B cell (primary cell): ENCODE data around the gene SCRT2. TPM values are rescaled to one million over a fixed set of nuclear protein-coding genes. Genes with fewer than 3 reads are reported as not detected.

Experiments used
- ATAC-seq: fragments of 200-7000 bp; cut with Tn5 transposase; one replicate; pipeline ENCODE4 v1.10.0; 2021; ENCODE audit warnings: low read depth, mild to moderate bottlenecking, moderate number of reproducible peaks, moderate library complexity
- CTCF ChIA-PET: fragments of 350-600 bp; sonication (Branson Sonifier 250); formaldehyde crosslinking; loops from one replicate; lab custom pipeline; 2021; ENCODE audit warnings: antibody characterized with exemption, inconsistent platforms; lab: Charles Lee
- POLR2A ChIA-PET: fragments of 350-600 bp; sonication (Branson Sonifier 250); formaldehyde crosslinking; loops from one replicate; lab custom pipeline; 2021; ENCODE audit warnings: antibody characterized with exemption; lab: Charles Lee
- DNase-seq: peaks from one replicate; pipeline ENCODE4 v3.0.0; 2013
- H2AFZ ChIP-seq: 2 replicates; pipeline ENCODE4 v1.6.1; 2012; ENCODE audit warnings: mild to moderate bottlenecking, low read depth, low read length; ENCODE audit not compliant: insufficient read depth, poor library complexity, severe bottlenecking
- H3K27ac ChIP-seq, 2 donors: 1 replicate in 1 of 2; 2 replicates in 1 of 2; pipeline ENCODE4 v1.5.1; 2012 to 2013; ENCODE audit warnings: low read length in 2 of 2, mild to moderate bottlenecking in 2 of 2, moderate library complexity in 1 of 2
- H3K27me3 ChIP-seq, 4 experiments: fragments of 200-600 bp in 1 of 4; sonication (generic) in 1 of 4; replicated peaks in 1 of 4; 1 replicate in 2 of 4; 2 replicates in 2 of 4; pipeline versions ENCODE4 v1.6.1 to v1.7.0; 2013 to 2016; ENCODE audit warnings: low read length in 3 of 4, mild to moderate bottlenecking in 2 of 4, mixed read lengths in 1 of 4, moderate library complexity in 1 of 4; ENCODE audit not compliant: insufficient read depth in 4 of 4, control insufficient read depth in 3 of 4; ENCODE audit errors: control extremely low read depth in 1 of 4
- H3K36me3 ChIP-seq, 2 experiments: replicated peaks in 1 of 2; 1 replicate in 1 of 2; 2 replicates in 1 of 2; pipeline versions ENCODE4 v1.6.1 to v1.7.1; 2013; ENCODE audit warnings: low read length in 1 of 2; ENCODE audit not compliant: insufficient read depth in 2 of 2, control insufficient read depth in 1 of 2; ENCODE audit errors: control extremely low read depth in 1 of 2, extremely low read depth in 1 of 2
- H3K4me1 ChIP-seq, 2 donors: fragments of 200-600 bp in 1 of 2; sonication (generic) in 1 of 2; 1 replicate in 1 of 2; 2 replicates in 1 of 2; pipeline versions ENCODE4 v1.5.1 to v1.6.1; 2013 to 2017; ENCODE audit warnings: low read length in 2 of 2; ENCODE audit not compliant: control insufficient read depth in 2 of 2, insufficient read depth in 2 of 2
- H3K4me2 ChIP-seq: replicated peaks from 2 replicates; pipeline ENCODE3; 2012; ENCODE audit warnings: mild to moderate bottlenecking, low read depth, low read length; ENCODE audit not compliant: poor library complexity, severe bottlenecking
- H3K4me3 ChIP-seq, 5 experiments: fragments of 200-600 bp in 1 of 5; sonication (generic) in 1 of 5; 1 replicate in 3 of 5; 2 replicates in 2 of 5; pipeline versions ENCODE4 v1.5.1 to v1.7.0; 2011 to 2016; ENCODE audit warnings: low read length in 4 of 5, mild to moderate bottlenecking in 4 of 5, low read depth in 2 of 5, control low read depth in 1 of 5, moderate library complexity in 1 of 5; ENCODE audit not compliant: insufficient read depth in 1 of 5; ENCODE audit errors: control extremely low read depth in 1 of 5, extremely low read depth in 1 of 5
- H3K79me2 ChIP-seq: fragments of 200-600 bp; sonication (generic); one replicate; pipeline ENCODE4 v1.6.0; 2016; ENCODE audit warnings: low read length; ENCODE audit not compliant: control insufficient read depth, insufficient read depth
- H3K9ac ChIP-seq: fragments of 200-600 bp; sonication (generic); 2 replicates; pipeline ENCODE4 v1.6.1; 2017; ENCODE audit warnings: mild to moderate bottlenecking, low read length, moderate library complexity
- H3K9me3 ChIP-seq, 3 donors: one replicate each; pipeline versions ENCODE4 v1.6.1 to v1.7.1; 2013; ENCODE audit warnings: low read length in 2 of 3; ENCODE audit not compliant: control insufficient read depth in 2 of 3, insufficient read depth in 1 of 3; ENCODE audit errors: control extremely low read depth in 1 of 3
- H4K20me1 ChIP-seq: 2 replicates; pipeline ENCODE4 v1.6.0; 2012; ENCODE audit warnings: mild to moderate bottlenecking, low read length; ENCODE audit not compliant: insufficient read depth, control insufficient read depth, poor library complexity, severe bottlenecking
- H3K27ac Mint-ChIP-seq: one replicate; pipeline ENCODE4 v1.8.0; 2021; ENCODE audit warnings: mixed read lengths
- H3K27me3 Mint-ChIP-seq: one replicate; pipeline ENCODE4 v1.8.0; 2021; ENCODE audit warnings: mixed read lengths
- H3K4me1 Mint-ChIP-seq: one replicate; pipeline ENCODE4 v1.8.0; 2021; ENCODE audit warnings: mixed read lengths
- H3K4me3 Mint-ChIP-seq: one replicate; pipeline ENCODE4 v1.8.0; 2021; ENCODE audit warnings: mixed read lengths
- H3K9me3 Mint-ChIP-seq: one replicate; pipeline ENCODE4 v1.8.0; 2022; ENCODE audit warnings: mixed read lengths; ENCODE audit not compliant: insufficient read depth
- EZH2 ChIP-seq: IDR thresholded peaks from 2 replicates; pipeline ENCODE4 v1.6.1; 2012; ENCODE audit warnings: borderline replicate concordance, low read depth, mild to moderate bottlenecking, moderate library complexity, low read length; ENCODE audit not compliant: insufficient read depth, poor library complexity, severe bottlenecking
- WGBS: methylation state at CpG from one replicate; pipeline ENCODE4 v1.1.5; 2013; ENCODE audit warnings: missing lambda C conversion rate; ENCODE audit not compliant: insufficient coverage; 5-methylcytosine and 5-hydroxymethylcytosine counted together
- intact Hi-C: fragments of 100-400 bp; cut with micrococcal nuclease; formaldehyde crosslinking; loops from one replicate; pipeline ENCODE4 v1.10.0; 2022
- polyA plus RNA-seq: library from polyadenylated mRNA; depleted of rRNA; stranded (reverse); fragments of >200 nt; gene quantifications from 2 replicates; pipeline ENCODE4 v1.2.3, GENCODE V29; 2012
- total RNA-seq, 2 donors: library from RNA; stranded (reverse); fragments of 120-200 nt in 1 of 2; gene quantifications; 1 replicate in 1 of 2; 2 replicates in 1 of 2; pipeline versions ENCODE4 v1.2.3 to v1.2.4, GENCODE V29; 2013 to 2022
- TF ChIP-seq, protein P1 (sequence below): fragments of 200-600 bp; IDR thresholded peaks from one replicate; pipeline ENCODE4 v1.8.0; 2022; ENCODE audit warnings: antibody characterized with exemption, mild to moderate bottlenecking

Gene SCRT2
- total and polyA plus RNA-seq, 2 donors (not counting 1 experiment from before 2014, with no cell fraction given): not detected

DNA sequence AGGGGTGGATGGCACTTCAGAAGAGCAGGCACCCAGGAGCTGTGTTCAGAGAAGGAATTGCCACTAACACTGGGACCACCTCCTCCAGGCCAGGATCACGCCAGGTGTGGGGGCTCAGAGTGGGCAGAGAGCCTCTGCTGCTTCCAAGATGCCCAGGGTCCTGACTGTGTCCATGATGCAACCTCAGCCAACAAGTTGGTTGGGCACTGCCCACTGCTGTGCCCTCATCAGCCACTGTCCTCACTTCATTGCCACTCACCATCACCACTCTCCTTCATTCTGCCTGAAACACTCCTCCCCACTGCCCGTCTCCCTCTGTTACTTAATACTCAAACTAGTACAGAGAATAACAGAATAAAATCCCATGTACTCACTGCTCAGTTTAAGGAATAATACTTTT is 49.0 kb downstream of the SCRT2 start:
- peaks cover 0 to 3% (median 0%) of the 10 kb centered on the region in 4 experiments for H3K27me3 ChIP-seq
- Mint-ChIP-seq H3K9me3 (no peaks in the 10 kb centered on the region), H3K27me3 (peaks cover 21% of the 10 kb centered on the region), H3K4me3 (no peak overlapping the region), H3K27ac (no peak overlapping the region), H3K4me1 (no peaks in the 10 kb centered on the region)
- POLR2A ChIA-PET: no interaction called here
- no peaks in the 10 kb centered on the region for H3K36me3 ChIP-seq
- no peak overlapping the region for H2AFZ ChIP-seq
- H3K79me2 ChIP-seq: no peaks in the 10 kb centered on the region
- intact Hi-C loops: no loop called here
- no peak overlapping the region for H3K27ac ChIP-seq
- H4K20me1 ChIP-seq: no peaks in the 10 kb centered on the region
- no peak for TF ChIP-seq EZH2
- TF ChIP-seq, protein P1, sequence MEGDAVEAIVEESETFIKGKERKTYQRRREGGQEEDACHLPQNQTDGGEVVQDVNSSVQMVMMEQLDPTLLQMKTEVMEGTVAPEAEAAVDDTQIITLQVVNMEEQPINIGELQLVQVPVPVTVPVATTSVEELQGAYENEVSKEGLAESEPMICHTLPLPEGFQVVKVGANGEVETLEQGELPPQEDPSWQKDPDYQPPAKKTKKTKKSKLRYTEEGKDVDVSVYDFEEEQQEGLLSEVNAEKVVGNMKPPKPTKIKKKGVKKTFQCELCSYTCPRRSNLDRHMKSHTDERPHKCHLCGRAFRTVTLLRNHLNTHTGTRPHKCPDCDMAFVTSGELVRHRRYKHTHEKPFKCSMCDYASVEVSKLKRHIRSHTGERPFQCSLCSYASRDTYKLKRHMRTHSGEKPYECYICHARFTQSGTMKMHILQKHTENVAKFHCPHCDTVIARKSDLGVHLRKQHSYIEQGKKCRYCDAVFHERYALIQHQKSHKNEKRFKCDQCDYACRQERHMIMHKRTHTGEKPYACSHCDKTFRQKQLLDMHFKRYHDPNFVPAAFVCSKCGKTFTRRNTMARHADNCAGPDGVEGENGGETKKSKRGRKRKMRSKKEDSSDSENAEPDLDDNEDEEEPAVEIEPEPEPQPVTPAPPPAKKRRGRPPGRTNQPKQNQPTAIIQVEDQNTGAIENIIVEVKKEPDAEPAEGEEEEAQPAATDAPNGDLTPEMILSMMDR: no peak
- ATAC-seq (no peak), DNase-seq (no peak)
- H3K4me1 ChIP-seq: no peaks in the 10 kb centered on the region
- H3K9me3 ChIP-seq: peaks cover 0 to 3% (median 0%) of the 10 kb centered on the region in 3 donors
- no peak overlapping the region for H3K4me3 ChIP-seq
- H3K4me2 ChIP-seq: no peak overlapping the region
- no peak overlapping the region for H3K9ac ChIP-seq
- 96% methylated on average over 2 of the region's 2 CpGs for WGBS
- CTCF ChIA-PET: no interaction called here

DNA sequence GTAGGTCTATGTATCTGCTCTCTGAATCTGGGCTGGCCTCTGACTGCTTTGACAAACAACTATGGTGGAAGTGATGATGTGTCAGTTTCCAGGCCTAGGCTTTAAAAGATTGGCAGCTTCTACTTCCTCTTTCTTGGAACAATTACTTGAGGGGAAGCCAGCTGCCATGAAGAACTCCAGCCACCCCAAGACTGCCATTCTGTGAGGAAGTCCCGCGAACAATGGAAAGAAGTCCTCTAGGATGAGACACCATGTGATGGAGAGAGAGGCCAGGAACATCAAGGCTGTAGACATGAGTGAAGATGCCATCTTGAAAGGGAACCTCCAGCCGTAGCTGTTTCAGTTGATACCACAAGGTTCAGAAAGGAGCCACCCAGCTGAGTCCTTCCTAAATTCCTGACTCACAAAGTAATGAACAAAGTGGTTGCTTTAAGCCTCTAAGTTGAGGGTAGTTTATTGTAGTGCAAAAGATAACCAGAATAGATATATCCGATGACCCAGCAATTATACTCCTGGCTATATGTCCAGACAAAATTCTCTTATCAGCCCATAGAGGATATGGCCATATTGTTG is 50.2 kb downstream of the SCRT2 start:
- peaks cover 28% of the 10 kb centered on the region for H3K27me3 Mint-ChIP-seq

More for the DNA sequence above, 50.2 kb downstream of the SCRT2 start:
- Histone ChIP-seq H3K4me1 (no peaks in the 10 kb centered on the region), H3K27ac (no peak overlapping the region), H3K36me3 (no peaks in the 10 kb centered on the region), H3K27me3 (peaks cover 0 to 5% (median 0%) of the 10 kb centered on the region in 4 experiments), H3K9me3 (peaks cover 0 to 3% (median 0%) of the 10 kb centered on the region in 3 donors), H4K20me1 (no peaks in the 10 kb centered on the region), H3K4me2 (no peak overlapping the region), H3K79me2 (no peaks in the 10 kb centered on the region), H2AFZ (no peak overlapping the region), H3K4me3 (no peak overlapping the region), H3K9ac (no peak overlapping the region)
- intact Hi-C loops: no loop called here
- CTCF ChIA-PET: no interaction called here
- ATAC-seq (no peak), DNase-seq (no peak)
- H3K4me1 Mint-ChIP-seq: no peaks in the 10 kb centered on the region
- no peak overlapping the region for H3K27ac Mint-ChIP-seq
- WGBS: 80% methylated on average over 3 of the region's 4 CpGs
- POLR2A ChIA-PET: no interaction called here
- H3K4me3 Mint-ChIP-seq: no peak overlapping the region
- no peaks in the 10 kb centered on the region for H3K9me3 Mint-ChIP-seq
- no peak for TF ChIP-seq EZH2
- TF ChIP-seq, protein P1: no peak
